CD4-positive, alpha-beta T cell treated with Interleukin-6 for 4 hours (primary cell): ENCODE results near the gene SLC16A1.
"Not testable (repeated sequence)": the region's sequence is repeated elsewhere in the genome, so short reads cannot be mapped to it uniquely, and the experiment has no call there.

Experiments used
- DNase-seq: peaks from one replicate; pipeline ENCODE4 v3.0.0-alpha.2; 2020; ENCODE audit warnings: mixed read lengths

The SLC16A1 gene

GRCh38 chr1:112955773-112956543 lies at the start of gene SLC16A1:
SLC16A1 (minus strand) TSS chr1:112956196; CDS start chr1:112929308, 26,888 bp downstream.
- DNase-seq = peak; percentile 92

GRCh38 chr1:113003751-113004690 lies 48.0 kb upstream of the SLC16A1 start:
- DNase-seq = no peak

- DNase-seq = no peak
These were observed 46.3 kb upstream of the SLC16A1 start for GRCh38 chr1:113002297-113002696.

GRCh38 chr1:112998592-112999235 lies 42.7 kb upstream of the SLC16A1 start:
- no peak for DNase-seq

- no peak for DNase-seq
These were observed 41.8 kb upstream of the SLC16A1 start for GRCh38 chr1:112997781-112998180.

- no peak for DNase-seq
These were observed 39.9 kb upstream of the SLC16A1 start for GRCh38 chr1:112995890-112996289.

GRCh38 chr1:112995021-112995420 lies 39.0 kb upstream of the SLC16A1 start:
- DNase-seq = not testable (repeated sequence)

GRCh38 chr1:112992780-112993179 lies 36.8 kb upstream of the SLC16A1 start:
- DNase-seq = no peak

- DNase-seq = no peak
These were observed 35.6 kb upstream of the SLC16A1 start for GRCh38 chr1:112991402-112992120.

GRCh38 chr1:112990271-112990670 lies 34.3 kb upstream of the SLC16A1 start:
- no peak for DNase-seq

- DNase-seq = no peak
These were observed 32.4 kb upstream of the SLC16A1 start for GRCh38 chr1:112988367-112988766.

- DNase-seq = no peak
These were observed 29.1 kb upstream of the SLC16A1 start for GRCh38 chr1:112985123-112985522.

GRCh38 chr1:112983537-112984131 lies 27.6 kb upstream of the SLC16A1 start:
- no peak for DNase-seq

GRCh38 chr1:112982853-112983536 lies 27.0 kb upstream of the SLC16A1 start:
- no peak for DNase-seq

GRCh38 chr1:112982328-112982727 lies 26.3 kb upstream of the SLC16A1 start:
- no peak for DNase-seq

GRCh38 chr1:112981834-112982233 lies 25.8 kb upstream of the SLC16A1 start:
- not testable (repeated sequence) for DNase-seq

GRCh38 chr1:112981426-112981825 lies 25.4 kb upstream of the SLC16A1 start:
- DNase-seq = no peak

- no peak for DNase-seq
These were observed 19.3 kb upstream of the SLC16A1 start for GRCh38 chr1:112975336-112975735.

- no peak for DNase-seq
These were observed 18.6 kb upstream of the SLC16A1 start for GRCh38 chr1:112974646-112975045.

- DNase-seq = no peak
These were observed 17.8 kb upstream of the SLC16A1 start for GRCh38 chr1:112973788-112974187.

GRCh38 chr1:112971006-112971405 lies 15.0 kb upstream of the SLC16A1 start:
- no peak for DNase-seq

GRCh38 chr1:112964347-112964746 lies 8.4 kb upstream of the SLC16A1 start:
- DNase-seq = no peak
